GM23248 (cell line): Measurements from ENCODE around the gene SLC16A3.

Experiments used
- EZH2 ChIP-seq: fragments of 200-600 bp; sonication (generic); IDR thresholded peaks from 2 replicates; pipeline ENCODE4 v1.6.1; 2018; ENCODE audit warnings: antibody characterized with exemption, mild to moderate bottlenecking; ENCODE audit not compliant: insufficient read depth, poor library complexity, severe bottlenecking
- EZH2phosphoT487 ChIP-seq: fragments of 200-600 bp; sonication (generic); IDR thresholded peaks from 2 replicates; pipeline ENCODE4 v1.6.1; 2018; ENCODE audit warnings: antibody characterized with exemption, moderate library complexity, mild to moderate bottlenecking, low read depth; ENCODE audit not compliant: insufficient read depth

DNA sequence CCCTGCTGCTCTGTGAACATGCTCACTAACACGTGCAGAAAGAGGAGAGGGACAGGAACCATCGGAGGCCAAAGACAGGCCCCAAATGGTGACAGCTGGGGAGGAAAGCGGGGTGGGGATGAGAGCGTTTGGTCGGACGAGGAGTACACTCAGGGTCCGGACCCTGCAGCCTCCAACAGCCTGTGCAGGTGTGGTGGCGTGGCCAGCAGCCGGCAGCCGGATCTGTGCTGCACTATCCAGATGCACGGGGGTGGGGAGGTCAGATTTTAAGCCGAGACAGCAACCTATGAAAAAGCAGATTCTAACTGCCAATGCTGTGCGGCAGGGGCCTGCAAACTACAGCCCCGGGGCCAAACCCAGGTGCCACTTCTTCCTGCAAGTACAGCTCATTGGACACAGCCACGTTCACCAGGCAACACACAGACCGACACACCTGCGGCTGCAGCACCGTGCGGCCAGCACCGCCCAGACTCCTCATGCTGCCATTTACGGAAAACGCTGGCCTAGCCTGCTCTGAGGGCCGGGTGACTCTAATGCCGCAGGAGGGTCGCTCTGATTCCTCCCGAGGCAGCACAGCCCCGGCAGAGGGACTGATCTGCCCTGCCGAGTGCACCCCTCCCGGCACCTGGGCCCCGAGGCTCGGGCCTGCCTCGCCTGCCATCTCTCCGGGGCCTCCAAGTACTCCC lies 21.2 kb downstream of the SLC16A3 start:
- TF ChIP-seq EZH2phosphoT487 (no peak), EZH2 (no peak)
